Adrenal gland (tissue), 5 donors: Measurements from ENCODE around the gene BSPRY.

ENCODE experiments used
- CTCF ChIP-seq, 6 experiments: fragments of 450-650 bp in 4 of 6; fragments of 200-600 bp in 2 of 6; sonication (generic) in 1 of 6; IDR thresholded peaks; 1 replicate in 5 of 6; 2 replicates in 1 of 6; pipeline versions ENCODE4 v1.5.1 to v1.8.0; 2016 to 2021; ENCODE audit warnings: antibody characterized with exemption in 6 of 6, mild to moderate bottlenecking in 2 of 6, moderate library complexity in 1 of 6
- POLR2A ChIP-seq, 2 donors: fragments of 450-650 bp; IDR thresholded peaks; one replicate each; pipeline ENCODE4 v1.6.1; 2017; ENCODE audit warnings: antibody characterized with exemption in 2 of 2, mild to moderate bottlenecking in 2 of 2, moderate library complexity in 1 of 2
- donor health status: DM: no; HTN: no; CAD: no.

GRCh38 chr9:113349445-113350094 is at the start of gene BSPRY:
- no peak for TF ChIP-seq POLR2A (IDR thresholded peaks at IDR 0.05)
- no peak for TF ChIP-seq CTCF (IDR thresholded peaks at IDR 0.05)
